ENCODE results near the gene NCAPD3. TPM values are rescaled to one million over a fixed set of nuclear protein-coding genes. Genes with fewer than 3 reads are reported as not detected.

NCAPD3 gene
- total RNA-seq, 4 donors from 2014 or later: 8.0 to 22.2 (median 17.5) TPM

DNA sequence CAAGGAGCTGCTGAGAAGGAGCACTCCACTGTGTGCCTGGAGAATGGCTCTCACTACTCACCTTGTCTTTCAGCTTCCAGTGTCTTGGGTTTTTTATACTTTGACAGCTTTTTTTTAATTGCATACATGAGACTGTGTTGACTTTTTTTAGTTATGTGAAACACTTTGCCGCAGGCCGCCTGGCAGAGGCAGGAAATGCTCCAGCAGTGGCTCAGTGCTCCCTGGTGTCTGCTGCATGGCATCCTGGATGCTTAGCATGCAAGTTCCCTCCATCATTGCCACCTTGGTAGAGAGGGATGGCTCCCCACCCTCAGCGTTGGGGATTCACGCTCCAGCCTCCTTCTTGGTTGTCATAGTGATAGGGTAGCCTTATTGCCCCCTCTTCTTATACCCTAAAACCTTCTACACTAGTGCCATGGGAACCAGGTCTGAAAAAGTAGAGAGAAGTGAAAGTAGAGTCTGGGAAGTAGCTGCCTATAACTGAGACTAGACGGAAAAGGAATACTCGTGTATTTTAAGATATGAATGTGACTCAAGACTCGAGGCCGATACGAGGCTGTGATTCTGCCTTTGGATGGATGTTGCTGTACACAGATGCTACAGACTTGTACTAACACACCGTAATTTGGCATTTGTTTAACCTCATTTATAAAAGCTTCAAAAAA lies 72.6 kb downstream of the NCAPD3 start:
- H3K27me3 ChIP-seq: no peaks in the 10 kb centered on the region

DNA sequence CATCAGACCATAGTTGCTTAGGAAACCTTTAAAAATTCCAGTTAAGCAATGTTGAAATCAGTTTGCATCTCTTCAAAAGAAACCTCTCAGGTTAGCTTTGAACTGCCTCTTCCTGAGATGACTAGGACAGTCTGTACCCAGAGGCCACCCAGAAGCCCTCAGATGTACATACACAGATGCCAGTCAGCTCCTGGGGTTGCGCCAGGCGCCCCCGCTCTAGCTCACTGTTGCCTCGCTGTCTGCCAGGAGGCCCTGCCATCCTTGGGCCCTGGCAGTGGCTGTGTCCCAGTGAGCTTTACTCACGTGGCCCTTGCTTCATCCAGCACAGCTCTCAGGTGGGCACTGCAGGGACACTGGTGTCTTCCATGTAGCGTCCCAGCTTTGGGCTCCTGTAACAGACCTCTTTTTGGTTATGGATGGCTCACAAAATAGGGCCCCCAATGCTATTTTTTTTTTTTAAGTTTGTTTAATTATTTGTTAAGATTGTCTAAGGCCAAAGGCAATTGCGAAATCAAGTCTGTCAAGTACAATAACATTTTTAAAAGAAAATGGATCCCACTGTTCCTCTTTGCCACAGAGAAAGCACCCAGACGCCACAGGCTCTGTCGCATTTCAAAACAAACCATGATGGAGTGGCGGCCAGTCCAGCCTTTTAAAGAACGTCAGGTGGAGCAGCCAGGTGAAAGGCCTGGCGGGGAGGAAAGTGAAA lies 73.4 kb downstream of the NCAPD3 start:
- Histone ChIP-seq H3K36me3 (peaks cover 0 to 87% (median 0%) of the 10 kb centered on the region in 3 donors), H3K4me1 (no peaks in the 10 kb centered on the region), H3K27ac (peak overlapping the region in 2 of 4 donors; percentile 8 to 49), H3K4me3 (no peak overlapping the region), H3K9me3 (no peaks in the 10 kb centered on the region), H3K27me3 (no peaks in the 10 kb centered on the region)
- 84 to 90% methylated on average over 11 to 12 of the region's 12 CpGs for WGBS, 2 donors
- TF ChIP-seq POLR2A (IDR thresholded peaks at IDR 0.05): no peak
- TF ChIP-seq, protein P1, sequence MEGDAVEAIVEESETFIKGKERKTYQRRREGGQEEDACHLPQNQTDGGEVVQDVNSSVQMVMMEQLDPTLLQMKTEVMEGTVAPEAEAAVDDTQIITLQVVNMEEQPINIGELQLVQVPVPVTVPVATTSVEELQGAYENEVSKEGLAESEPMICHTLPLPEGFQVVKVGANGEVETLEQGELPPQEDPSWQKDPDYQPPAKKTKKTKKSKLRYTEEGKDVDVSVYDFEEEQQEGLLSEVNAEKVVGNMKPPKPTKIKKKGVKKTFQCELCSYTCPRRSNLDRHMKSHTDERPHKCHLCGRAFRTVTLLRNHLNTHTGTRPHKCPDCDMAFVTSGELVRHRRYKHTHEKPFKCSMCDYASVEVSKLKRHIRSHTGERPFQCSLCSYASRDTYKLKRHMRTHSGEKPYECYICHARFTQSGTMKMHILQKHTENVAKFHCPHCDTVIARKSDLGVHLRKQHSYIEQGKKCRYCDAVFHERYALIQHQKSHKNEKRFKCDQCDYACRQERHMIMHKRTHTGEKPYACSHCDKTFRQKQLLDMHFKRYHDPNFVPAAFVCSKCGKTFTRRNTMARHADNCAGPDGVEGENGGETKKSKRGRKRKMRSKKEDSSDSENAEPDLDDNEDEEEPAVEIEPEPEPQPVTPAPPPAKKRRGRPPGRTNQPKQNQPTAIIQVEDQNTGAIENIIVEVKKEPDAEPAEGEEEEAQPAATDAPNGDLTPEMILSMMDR (IDR thresholded peaks at IDR 0.05): no peak
- intact Hi-C loops (cut with DNase I): no loop called here
- DNase-seq: no peak

More for the DNA sequence above, 72.6 kb downstream of the NCAPD3 start:
- peaks cover 0 to 88% (median 8%) of the 10 kb centered on the region in 3 donors for H3K36me3 ChIP-seq
- TF ChIP-seq, protein P1 (IDR thresholded peaks at IDR 0.05): no peak
- TF ChIP-seq POLR2A (IDR thresholded peaks at IDR 0.05): no peak
- no peaks in the 10 kb centered on the region for H3K9me3 ChIP-seq
- no peaks in the 10 kb centered on the region for H3K4me1 ChIP-seq
- no peak for DNase-seq
- intact Hi-C loops (cut with DNase I): no loop called here
- H3K27ac ChIP-seq: peak overlapping the region in 3 of 4 donors; percentile 8 to 54 (median 49)
- WGBS, 2 donors: 73 to 83% methylated on average over 8 to 9 of the region's 10 CpGs
- H3K4me3 ChIP-seq: no peak overlapping the region

DNA sequence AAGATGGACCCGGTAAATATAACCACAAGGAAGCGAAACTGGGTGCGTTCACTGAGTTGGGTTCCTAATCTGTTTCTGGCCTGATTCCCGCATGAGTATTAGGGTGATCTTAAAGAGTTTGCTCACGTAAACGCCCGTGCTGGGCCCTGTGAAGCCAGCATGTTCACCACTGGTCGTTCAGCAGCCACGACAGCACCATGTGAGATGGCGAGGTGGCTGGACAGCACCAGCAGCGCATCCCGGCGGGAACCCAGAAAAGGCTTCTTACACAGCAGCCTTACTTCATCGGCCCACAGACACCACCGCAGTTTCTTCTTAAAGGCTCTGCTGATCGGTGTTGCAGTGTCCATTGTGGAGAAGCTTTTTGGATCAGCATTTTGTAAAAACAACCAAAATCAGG lies 74.4 kb downstream of the NCAPD3 start:
- peaks cover 0 to 85% (median 0%) of the 10 kb centered on the region in 3 donors for H3K36me3 ChIP-seq
- H3K4me3 ChIP-seq: no peak overlapping the region
- H3K27ac ChIP-seq: no peak overlapping the region
- intact Hi-C loops (cut with DNase I): no loop called here
- no peaks in the 10 kb centered on the region for H3K9me3 ChIP-seq
- no peaks in the 10 kb centered on the region for H3K27me3 ChIP-seq
- 90 to 96% methylated on average over 9 to 15 of the region's 16 CpGs for whole genome bisulfite sequencing, 2 donors
- DNase-seq: no peak
- H3K4me1 ChIP-seq: no peaks in the 10 kb centered on the region
- TF ChIP-seq, protein P1 (IDR thresholded peaks at IDR 0.05): no peak
- no peak for TF ChIP-seq POLR2A (IDR thresholded peaks at IDR 0.05)

DNA sequence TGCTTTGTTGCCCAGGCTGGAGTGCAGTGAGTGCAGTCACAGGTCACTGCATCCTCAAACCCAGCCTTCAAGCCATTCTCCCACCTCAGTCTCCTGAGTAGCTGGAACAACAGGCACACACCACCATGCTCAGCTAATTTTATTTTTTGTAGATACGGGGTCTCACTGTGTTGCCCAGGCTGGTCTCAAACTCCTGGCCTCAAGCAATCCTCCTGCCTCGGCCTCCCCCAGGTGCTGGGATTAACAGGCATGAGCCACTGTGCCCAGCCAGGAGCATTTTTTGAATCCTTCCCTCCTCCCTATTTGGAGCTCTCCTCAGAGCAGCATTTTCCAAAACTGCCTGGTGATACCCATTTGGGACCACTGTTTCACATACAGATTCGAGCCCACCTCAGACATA lies 77.2 kb downstream of the NCAPD3 start:
- Histone ChIP-seq H3K4me3 (no peak overlapping the region), H3K36me3 (peaks cover 0 to 63% (median 0%) of the 10 kb centered on the region in 3 donors), H3K27ac (no peak overlapping the region), H3K4me1 (no peaks in the 10 kb centered on the region), H3K9me3 (no peaks in the 10 kb centered on the region), H3K27me3 (no peaks in the 10 kb centered on the region)
- DNase-seq: no peak
- TF ChIP-seq POLR2A (IDR thresholded peaks at IDR 0.05): no peak
- TF ChIP-seq, protein P1 (IDR thresholded peaks at IDR 0.05): no peak
- 88 to 100% methylated on average over 2 of the region's 3 CpGs for WGBS, 2 donors
- intact Hi-C loops (cut with DNase I): no loop called here

DNA sequence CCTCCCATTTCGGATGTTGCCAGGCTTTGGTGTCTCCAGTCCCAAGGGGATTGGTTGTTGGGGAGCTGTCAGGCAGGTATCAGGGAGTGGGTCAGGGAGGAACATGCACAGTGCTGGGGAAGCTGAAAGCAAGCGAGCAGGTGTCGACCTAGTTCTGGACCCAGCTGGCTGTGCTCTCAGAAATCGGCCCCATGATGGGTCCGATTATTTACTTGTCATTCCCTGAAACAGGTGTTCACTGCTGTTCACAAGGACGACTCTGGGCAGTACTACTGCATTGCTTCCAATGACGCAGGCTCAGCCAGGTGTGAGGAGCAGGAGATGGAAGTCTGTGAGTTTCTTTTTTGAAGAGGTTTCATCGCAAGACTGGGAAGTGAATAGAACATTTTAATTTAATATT lies 78.1 kb downstream of the NCAPD3 start:
- Histone ChIP-seq H3K4me1 (no peaks in the 10 kb centered on the region), H3K4me3 (no peak overlapping the region), H3K9me3 (no peaks in the 10 kb centered on the region), H3K27me3 (no peaks in the 10 kb centered on the region), H3K27ac (no peak overlapping the region), H3K36me3 (peaks cover 0 to 55% (median 0%) of the 10 kb centered on the region in 3 donors)
- 85 to 95% methylated on average over 7 of the region's 8 CpGs for WGBS, 2 donors
- intact Hi-C loops (cut with DNase I): no loop called here
- no peak for DNase-seq
- no peak for TF ChIP-seq POLR2A (IDR thresholded peaks at IDR 0.05)
- TF ChIP-seq, protein P1 (IDR thresholded peaks at IDR 0.05): no peak

Data from esophagus squamous epithelium (tissue), 5 donors.